ENCODE data around the gene FBXO21. TPM values are rescaled to one million over a fixed set of nuclear protein-coding genes. Genes with fewer than 3 reads are reported as not detected.

The FBXO21 gene
- total RNA-seq, 3 donors from 2014 or later (not counting 1 experiment from before 2014, with no cell fraction given) = 39.8 to 48.8 (median 39.9) TPM

DNA sequence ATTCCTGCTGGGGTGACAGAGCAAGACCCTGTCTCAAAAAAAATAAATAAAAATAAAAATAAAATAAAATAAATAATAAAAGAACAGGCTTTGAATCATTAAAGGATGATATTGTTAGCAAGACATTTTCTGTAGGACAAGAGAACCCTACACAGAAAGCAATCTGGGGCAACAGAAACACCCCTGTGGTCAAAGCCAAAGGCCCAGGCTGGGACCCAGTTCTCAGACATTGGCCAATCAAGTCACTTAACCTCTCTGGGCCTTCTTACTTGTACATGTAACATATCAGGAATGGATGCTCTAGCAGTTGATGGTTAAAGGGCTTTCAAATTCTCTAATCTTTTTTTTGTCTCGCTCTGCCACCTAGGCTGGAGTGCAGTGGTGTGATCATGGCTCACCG, 55.5 kb downstream of the FBXO21 start:
- ATAC-seq = no peak
- no peak overlapping the region for H3K4me3 Mint-ChIP-seq
- no peaks in the 10 kb centered on the region for H3K36me3 Mint-ChIP-seq
- no peaks in the 10 kb centered on the region for H3K27me3 ChIP-seq (ENCODE audit: control insufficient read depth, insufficient read depth, low read length)
- 97% methylated on average over 2 of the region's 2 CpGs for WGBS (ENCODE audit: insufficient coverage)
- H3K27ac ChIP-seq (ENCODE audit: low read length) = no peak overlapping the region
- H3K9me3 Mint-ChIP-seq = no peaks in the 10 kb centered on the region
- no peaks in the 10 kb centered on the region for H3K9me3 ChIP-seq (ENCODE audit: control insufficient read depth, insufficient read depth, low read length)
- TF ChIP-seq, protein P1, sequence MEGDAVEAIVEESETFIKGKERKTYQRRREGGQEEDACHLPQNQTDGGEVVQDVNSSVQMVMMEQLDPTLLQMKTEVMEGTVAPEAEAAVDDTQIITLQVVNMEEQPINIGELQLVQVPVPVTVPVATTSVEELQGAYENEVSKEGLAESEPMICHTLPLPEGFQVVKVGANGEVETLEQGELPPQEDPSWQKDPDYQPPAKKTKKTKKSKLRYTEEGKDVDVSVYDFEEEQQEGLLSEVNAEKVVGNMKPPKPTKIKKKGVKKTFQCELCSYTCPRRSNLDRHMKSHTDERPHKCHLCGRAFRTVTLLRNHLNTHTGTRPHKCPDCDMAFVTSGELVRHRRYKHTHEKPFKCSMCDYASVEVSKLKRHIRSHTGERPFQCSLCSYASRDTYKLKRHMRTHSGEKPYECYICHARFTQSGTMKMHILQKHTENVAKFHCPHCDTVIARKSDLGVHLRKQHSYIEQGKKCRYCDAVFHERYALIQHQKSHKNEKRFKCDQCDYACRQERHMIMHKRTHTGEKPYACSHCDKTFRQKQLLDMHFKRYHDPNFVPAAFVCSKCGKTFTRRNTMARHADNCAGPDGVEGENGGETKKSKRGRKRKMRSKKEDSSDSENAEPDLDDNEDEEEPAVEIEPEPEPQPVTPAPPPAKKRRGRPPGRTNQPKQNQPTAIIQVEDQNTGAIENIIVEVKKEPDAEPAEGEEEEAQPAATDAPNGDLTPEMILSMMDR (IDR thresholded peaks at IDR 0.05) = no peak
- H3K27me3 Mint-ChIP-seq (ENCODE audit: low read depth in 2 of 2) = no peaks in the 10 kb centered on the region
- H3K36me3 ChIP-seq (ENCODE audit: control insufficient read depth, insufficient read depth, low read length) = no peaks in the 10 kb centered on the region
- H3K27ac Mint-ChIP-seq = no peak overlapping the region
- peaks cover 24% of the 10 kb centered on the region for H3K4me1 ChIP-seq (ENCODE audit: control insufficient read depth, insufficient read depth, low read length)
- no peak for DNase-seq
- no peak overlapping the region for H3K4me3 ChIP-seq (ENCODE audit: low read length)
- peaks cover 11 to 12% of the 10 kb centered on the region in 2 donors for H3K4me1 Mint-ChIP-seq
- intact Hi-C loops (cut with micrococcal nuclease) = no loop called here

DNA sequence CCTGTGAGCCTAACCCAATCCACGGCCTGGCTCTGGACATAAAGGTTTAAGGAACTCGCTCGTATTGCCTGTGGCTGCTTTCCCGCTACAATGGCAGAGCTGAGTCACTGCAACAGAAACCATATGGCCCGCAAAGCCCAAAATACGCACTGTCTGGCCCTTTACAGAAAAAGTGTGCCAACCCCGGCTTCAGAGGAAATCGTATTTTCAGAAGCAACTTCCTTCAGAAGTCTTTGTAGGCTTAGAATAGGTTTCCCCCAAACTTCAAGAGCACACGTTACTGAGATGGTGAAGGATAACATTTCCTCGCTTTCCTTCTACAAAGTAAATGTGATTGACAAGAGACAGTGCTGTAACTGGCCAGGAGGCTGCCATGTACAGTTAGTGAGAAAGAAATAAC, 56.2 kb downstream of the FBXO21 start:
- Histone ChIP-seq H3K27ac (ENCODE audit: low read length) (no peak overlapping the region), H3K4me3 (ENCODE audit: low read length) (no peak overlapping the region), H3K4me1 (ENCODE audit: control insufficient read depth, insufficient read depth, low read length) (peaks cover 24% of the 10 kb centered on the region), H3K27me3 (ENCODE audit: control insufficient read depth, insufficient read depth, low read length) (no peaks in the 10 kb centered on the region), H3K9me3 (ENCODE audit: control insufficient read depth, insufficient read depth, low read length) (no peaks in the 10 kb centered on the region), H3K36me3 (ENCODE audit: control insufficient read depth, insufficient read depth, low read length) (no peaks in the 10 kb centered on the region)
- Mint-ChIP-seq H3K9me3 (no peaks in the 10 kb centered on the region), H3K36me3 (no peaks in the 10 kb centered on the region), H3K4me3 (peak overlapping the region; percentile 22), H3K27ac (peak overlapping the region; percentile 43 to 80), H3K4me1 (peaks cover 11 to 12% of the 10 kb centered on the region in 2 donors), H3K27me3 (ENCODE audit: low read depth in 2 of 2) (no peaks in the 10 kb centered on the region)
- TF ChIP-seq, protein P1 (IDR thresholded peaks at IDR 0.05) = no peak
- intact Hi-C loops (cut with micrococcal nuclease) = no loop called here
- WGBS (ENCODE audit: insufficient coverage) = 3% methylated on average over 9 of the region's 10 CpGs
- DNase-seq = peak in 1 of 2 donors; percentile 70
- peak; percentile 53 to 80 (median 68) for ATAC-seq

DNA sequence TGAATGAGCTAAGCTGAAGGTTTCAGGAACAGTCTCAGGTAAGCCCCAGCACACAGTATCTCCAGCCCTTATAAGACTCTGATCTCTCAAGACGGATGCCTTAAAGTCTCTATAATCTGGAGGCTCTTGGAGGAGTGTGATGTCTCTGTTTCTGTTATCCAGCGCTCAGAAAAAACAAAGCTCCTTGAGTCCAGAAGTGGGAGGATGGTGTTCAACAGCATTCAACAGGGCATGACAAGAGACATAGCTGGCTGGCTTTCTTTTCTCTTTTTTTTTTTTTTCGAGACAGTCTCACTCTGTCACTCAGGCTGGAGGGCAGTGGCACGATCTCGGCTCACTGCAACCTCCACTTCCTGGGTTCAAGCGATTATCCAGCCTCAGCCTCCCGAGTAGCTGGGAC, 59.5 kb downstream of the FBXO21 start:
- no peak overlapping the region for H3K4me3 Mint-ChIP-seq
- ATAC-seq (no peak), DNase-seq (no peak)
- H3K9me3 ChIP-seq (ENCODE audit: control insufficient read depth, insufficient read depth, low read length) = no peaks in the 10 kb centered on the region
- no peaks in the 10 kb centered on the region for H3K36me3 ChIP-seq (ENCODE audit: control insufficient read depth, insufficient read depth, low read length)
- no peaks in the 10 kb centered on the region for H3K36me3 Mint-ChIP-seq
- H3K27me3 ChIP-seq (ENCODE audit: control insufficient read depth, insufficient read depth, low read length) = no peaks in the 10 kb centered on the region
- no peak overlapping the region for H3K27ac ChIP-seq (ENCODE audit: low read length)
- peaks cover 0 to 2% of the 10 kb centered on the region in 2 donors for H3K9me3 Mint-ChIP-seq
- H3K27ac Mint-ChIP-seq = no peak overlapping the region
- TF ChIP-seq, protein P1 (IDR thresholded peaks at IDR 0.05) = no peak
- intact Hi-C loops (cut with micrococcal nuclease) = no loop called here
- peaks cover 11 to 12% of the 10 kb centered on the region in 2 donors for H3K4me1 Mint-ChIP-seq
- peaks cover 24% of the 10 kb centered on the region for H3K4me1 ChIP-seq (ENCODE audit: control insufficient read depth, insufficient read depth, low read length)
- no peak overlapping the region for H3K4me3 ChIP-seq (ENCODE audit: low read length)
- 76% methylated on average over 6 of the region's 7 CpGs for WGBS (ENCODE audit: insufficient coverage)
- H3K27me3 Mint-ChIP-seq (ENCODE audit: low read depth in 2 of 2) = no peaks in the 10 kb centered on the region

DNA sequence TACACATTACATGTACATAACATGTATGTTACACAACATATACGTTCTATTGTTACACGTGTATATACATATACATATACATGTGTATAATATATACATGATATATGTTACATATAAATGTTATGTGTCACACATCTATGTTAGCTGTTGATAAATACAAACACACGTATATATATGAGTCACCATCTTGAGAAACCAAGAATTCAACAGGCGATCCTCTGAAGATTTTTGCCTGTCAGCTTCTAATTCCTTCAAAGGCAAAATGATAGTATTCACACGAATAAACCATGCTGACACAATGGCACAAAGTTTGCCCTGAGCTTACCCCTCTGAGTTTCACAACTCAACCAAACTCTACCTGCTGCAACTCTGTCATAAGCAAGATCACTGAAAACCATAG, 60.9 kb downstream of the FBXO21 start:
- Histone ChIP-seq H3K36me3 (ENCODE audit: control insufficient read depth, insufficient read depth, low read length) (no peaks in the 10 kb centered on the region), H3K9me3 (ENCODE audit: control insufficient read depth, insufficient read depth, low read length) (no peaks in the 10 kb centered on the region), H3K27ac (ENCODE audit: low read length) (no peak overlapping the region), H3K4me1 (ENCODE audit: control insufficient read depth, insufficient read depth, low read length) (peaks cover 18% of the 10 kb centered on the region), H3K27me3 (ENCODE audit: control insufficient read depth, insufficient read depth, low read length) (no peaks in the 10 kb centered on the region), H3K4me3 (ENCODE audit: low read length) (no peak overlapping the region)
- DNase-seq (no peak), ATAC-seq (no peak)
- WGBS (ENCODE audit: insufficient coverage) = 93% methylated on average over 3 of the region's 5 CpGs
- intact Hi-C loops (cut with micrococcal nuclease) = no loop called here
- TF ChIP-seq, protein P1 (IDR thresholded peaks at IDR 0.05) = no peak
- Mint-ChIP-seq H3K27me3 (ENCODE audit: low read depth in 2 of 2) (no peaks in the 10 kb centered on the region), H3K36me3 (no peaks in the 10 kb centered on the region), H3K4me3 (no peak overlapping the region), H3K4me1 (peaks cover 11 to 12% of the 10 kb centered on the region in 2 donors), H3K27ac (no peak overlapping the region), H3K9me3 (peaks cover 0 to 2% of the 10 kb centered on the region in 2 donors)

Data from natural killer cell (primary cell).